B cell (primary cell): Measurements from ENCODE around the gene NLGN1.

Source experiments
- CTCF ChIP-seq: fragments of 200-600 bp; IDR thresholded peaks from one replicate; pipeline ENCODE4 v1.8.0; 2022; ENCODE audit warnings: antibody characterized with exemption, mild to moderate bottlenecking
- EZH2 ChIP-seq: IDR thresholded peaks from 2 replicates; pipeline ENCODE4 v1.6.1; 2012; ENCODE audit warnings: borderline replicate concordance, low read depth, mild to moderate bottlenecking, moderate library complexity, low read length; ENCODE audit not compliant: insufficient read depth, poor library complexity, severe bottlenecking

GRCh38 chr3:174287705-174288104 lies 890.2 kb downstream of the NLGN1 start:
- TF ChIP-seq CTCF, result no peak
- no peak for TF ChIP-seq EZH2
